Measurements from ENCODE around the gene EGFL8. TPM values are rescaled to one million over a fixed set of nuclear protein-coding genes. Genes with fewer than 3 reads are reported as not detected.

The EGFL8 gene
- total RNA-seq, 1 experiment from 2014 or later, result 11.1 TPM

- in situ Hi-C loops (cut with HindIII; ENCODE audit: low pct_unique_long_range_greater_than_20kb, low sequenced_read_pairs), result no loop called here
- Histone ChIP-seq H3K36me3 (ENCODE audit: control insufficient read depth, insufficient read depth, low read length) (0 out of 2 replicates have a peak, but pooled peaks cover 4% of the 10 kb centered on the region), H3K27ac (ENCODE audit: low read length) (no peak overlapping the region), H3K4me3 (ENCODE audit: low read depth in 2 of 2, low read length in 2 of 2) (no peak overlapping the region), H3K4me1 (ENCODE audit: control insufficient read depth, insufficient read depth, low read length) (peaks cover 18% of the 10 kb centered on the region), H3K9me3 (ENCODE audit: control insufficient read depth, insufficient read depth, low read depth, low read length) (no peaks in the 10 kb centered on the region), H3K27me3 (ENCODE audit: control insufficient read depth, insufficient read depth, low read length) (no peaks in the 10 kb centered on the region)
- ChIA-PET POLR2A (no interaction called here), CTCF (no interaction called here)
- intact Hi-C loops (cut with micrococcal nuclease; ENCODE audit: unreplicated experiment), result no loop called here
- no peak for TF ChIP-seq SIN3A (IDR thresholded peaks at IDR 0.05; ENCODE audit: borderline replicate concordance, insufficient read depth, low read depth, low read length)
- no peak for TF ChIP-seq TCF7L2 (IDR thresholded peaks at IDR 0.05; ENCODE audit: low read depth, low read length)
- TF ChIP-seq POLR2AphosphoS5 (IDR thresholded peaks at IDR 0.05; ENCODE audit: low read depth, low read length), result no peak
- no TSS peak for BruUV-seq (replicated peaks)
- no peak for ATAC-seq
- no peak for DNase-seq (ENCODE audit: low read depth, low spot score)
Measured at GRCh38 chr6:32170294-32170693, 5.9 kb downstream of the EGFL8 start.

DNA sequence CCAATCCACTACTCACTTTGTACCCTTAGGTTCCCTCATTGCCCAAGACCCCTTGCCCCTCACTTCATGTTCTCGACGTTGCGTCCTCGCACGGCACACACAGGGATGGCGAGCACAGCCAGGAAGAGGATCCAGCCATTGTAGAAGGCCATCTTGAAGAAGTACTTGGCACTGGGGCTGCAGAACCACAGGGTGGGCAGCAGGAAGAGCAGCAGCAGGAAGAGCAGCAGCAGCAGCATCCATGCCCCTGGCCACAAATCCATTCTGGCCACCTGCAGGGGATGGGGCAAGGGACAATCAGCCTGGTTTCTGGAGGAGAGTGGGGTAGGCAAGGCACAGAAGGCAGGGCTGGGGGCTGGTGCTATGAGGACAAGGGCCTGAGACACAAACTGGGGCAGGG lies 6.8 kb downstream of the EGFL8 start:
- Histone ChIP-seq H3K4me3 (ENCODE audit: low read depth in 2 of 2, low read length in 2 of 2) (no peak overlapping the region), H3K27me3 (ENCODE audit: control insufficient read depth, insufficient read depth, low read length) (no peaks in the 10 kb centered on the region), H3K9me3 (ENCODE audit: control insufficient read depth, insufficient read depth, low read depth, low read length) (no peaks in the 10 kb centered on the region), H3K36me3 (ENCODE audit: control insufficient read depth, insufficient read depth, low read length) (0 out of 2 replicates have a peak, but pooled peaks cover 4% of the 10 kb centered on the region), H3K27ac (ENCODE audit: low read length) (no peak overlapping the region), H3K4me1 (ENCODE audit: control insufficient read depth, insufficient read depth, low read length) (peaks cover 21% of the 10 kb centered on the region)
- DNase-seq (ENCODE audit: low read depth, low spot score) (no peak), ATAC-seq (no peak)
- POLR2A ChIA-PET, result no interaction called here
- intact Hi-C loops (cut with micrococcal nuclease; ENCODE audit: unreplicated experiment) (no loop called here), in situ Hi-C loops (cut with HindIII; ENCODE audit: low pct_unique_long_range_greater_than_20kb, low sequenced_read_pairs) (no loop called here)
- CTCF ChIA-PET, result no interaction called here
- no peak for TF ChIP-seq SIN3A (IDR thresholded peaks at IDR 0.05; ENCODE audit: borderline replicate concordance, insufficient read depth, low read depth, low read length)
- BruUV-seq (replicated peaks), result no TSS peak

DNA sequence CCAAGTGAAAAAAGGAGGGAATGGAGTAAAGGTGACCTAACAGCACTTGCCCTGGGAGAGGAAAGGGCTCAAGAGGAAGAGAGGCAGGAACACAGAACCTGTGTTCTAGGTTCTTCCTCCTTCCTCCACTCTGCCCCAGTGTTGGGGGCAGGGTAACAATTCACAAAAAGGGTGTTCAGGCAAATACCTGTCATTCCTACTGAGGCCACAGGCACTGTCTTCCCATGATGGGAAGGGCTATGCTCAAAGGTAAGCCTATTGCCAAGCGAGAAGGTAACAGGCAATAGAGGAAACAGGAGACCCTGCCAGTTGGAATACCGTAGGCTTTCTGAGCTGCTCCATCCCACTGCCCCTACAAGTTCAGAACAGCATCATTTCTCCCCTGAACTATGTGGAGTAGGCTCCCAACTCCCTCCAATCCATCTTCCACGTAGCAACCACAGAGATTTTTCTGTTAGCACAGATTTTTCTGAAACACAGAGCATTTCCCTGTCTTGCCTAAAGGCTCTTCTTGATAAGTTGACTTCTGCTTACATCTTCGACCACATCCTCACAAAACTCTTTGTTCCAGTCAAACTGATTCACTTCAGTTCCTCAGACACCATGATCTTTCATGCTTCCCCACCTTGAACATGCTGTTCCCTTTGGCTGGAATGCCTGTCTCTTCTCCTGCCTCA lies 8.8 kb downstream of the EGFL8 start:
- no peak overlapping the region for H3K27ac ChIP-seq (ENCODE audit: low read length)
- DNase-seq (ENCODE audit: low read depth, low spot score) (no peak), ATAC-seq (no peak)
- 0 out of 2 replicates have a peak, but pooled peaks cover 4% of the 10 kb centered on the region for H3K36me3 ChIP-seq (ENCODE audit: control insufficient read depth, insufficient read depth, low read length)
- H3K4me3 ChIP-seq (ENCODE audit: low read depth in 2 of 2, low read length in 2 of 2), result no peak overlapping the region
- H3K4me1 ChIP-seq (ENCODE audit: control insufficient read depth, insufficient read depth, low read length), result peaks cover 32% of the 10 kb centered on the region
- no TSS peak for BruUV-seq (replicated peaks)
- ChIA-PET POLR2A (no interaction called here), CTCF (no interaction called here)
- no peaks in the 10 kb centered on the region for H3K9me3 ChIP-seq (ENCODE audit: control insufficient read depth, insufficient read depth, low read depth, low read length)
- no peak for TF ChIP-seq SIN3A (IDR thresholded peaks at IDR 0.05; ENCODE audit: borderline replicate concordance, insufficient read depth, low read depth, low read length)
- no peak for TF ChIP-seq POLR2AphosphoS5 (IDR thresholded peaks at IDR 0.05; ENCODE audit: low read depth, low read length)
- TF ChIP-seq, protein P1, sequence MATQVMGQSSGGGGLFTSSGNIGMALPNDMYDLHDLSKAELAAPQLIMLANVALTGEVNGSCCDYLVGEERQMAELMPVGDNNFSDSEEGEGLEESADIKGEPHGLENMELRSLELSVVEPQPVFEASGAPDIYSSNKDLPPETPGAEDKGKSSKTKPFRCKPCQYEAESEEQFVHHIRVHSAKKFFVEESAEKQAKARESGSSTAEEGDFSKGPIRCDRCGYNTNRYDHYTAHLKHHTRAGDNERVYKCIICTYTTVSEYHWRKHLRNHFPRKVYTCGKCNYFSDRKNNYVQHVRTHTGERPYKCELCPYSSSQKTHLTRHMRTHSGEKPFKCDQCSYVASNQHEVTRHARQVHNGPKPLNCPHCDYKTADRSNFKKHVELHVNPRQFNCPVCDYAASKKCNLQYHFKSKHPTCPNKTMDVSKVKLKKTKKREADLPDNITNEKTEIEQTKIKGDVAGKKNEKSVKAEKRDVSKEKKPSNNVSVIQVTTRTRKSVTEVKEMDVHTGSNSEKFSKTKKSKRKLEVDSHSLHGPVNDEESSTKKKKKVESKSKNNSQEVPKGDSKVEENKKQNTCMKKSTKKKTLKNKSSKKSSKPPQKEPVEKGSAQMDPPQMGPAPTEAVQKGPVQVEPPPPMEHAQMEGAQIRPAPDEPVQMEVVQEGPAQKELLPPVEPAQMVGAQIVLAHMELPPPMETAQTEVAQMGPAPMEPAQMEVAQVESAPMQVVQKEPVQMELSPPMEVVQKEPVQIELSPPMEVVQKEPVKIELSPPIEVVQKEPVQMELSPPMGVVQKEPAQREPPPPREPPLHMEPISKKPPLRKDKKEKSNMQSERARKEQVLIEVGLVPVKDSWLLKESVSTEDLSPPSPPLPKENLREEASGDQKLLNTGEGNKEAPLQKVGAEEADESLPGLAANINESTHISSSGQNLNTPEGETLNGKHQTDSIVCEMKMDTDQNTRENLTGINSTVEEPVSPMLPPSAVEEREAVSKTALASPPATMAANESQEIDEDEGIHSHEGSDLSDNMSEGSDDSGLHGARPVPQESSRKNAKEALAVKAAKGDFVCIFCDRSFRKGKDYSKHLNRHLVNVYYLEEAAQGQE (IDR thresholded peaks at IDR 0.05; ENCODE audit: insufficient read depth in 1 of 2, low read depth in 2 of 2, low read length in 1 of 2), result no peak
- TF ChIP-seq, protein P2, sequence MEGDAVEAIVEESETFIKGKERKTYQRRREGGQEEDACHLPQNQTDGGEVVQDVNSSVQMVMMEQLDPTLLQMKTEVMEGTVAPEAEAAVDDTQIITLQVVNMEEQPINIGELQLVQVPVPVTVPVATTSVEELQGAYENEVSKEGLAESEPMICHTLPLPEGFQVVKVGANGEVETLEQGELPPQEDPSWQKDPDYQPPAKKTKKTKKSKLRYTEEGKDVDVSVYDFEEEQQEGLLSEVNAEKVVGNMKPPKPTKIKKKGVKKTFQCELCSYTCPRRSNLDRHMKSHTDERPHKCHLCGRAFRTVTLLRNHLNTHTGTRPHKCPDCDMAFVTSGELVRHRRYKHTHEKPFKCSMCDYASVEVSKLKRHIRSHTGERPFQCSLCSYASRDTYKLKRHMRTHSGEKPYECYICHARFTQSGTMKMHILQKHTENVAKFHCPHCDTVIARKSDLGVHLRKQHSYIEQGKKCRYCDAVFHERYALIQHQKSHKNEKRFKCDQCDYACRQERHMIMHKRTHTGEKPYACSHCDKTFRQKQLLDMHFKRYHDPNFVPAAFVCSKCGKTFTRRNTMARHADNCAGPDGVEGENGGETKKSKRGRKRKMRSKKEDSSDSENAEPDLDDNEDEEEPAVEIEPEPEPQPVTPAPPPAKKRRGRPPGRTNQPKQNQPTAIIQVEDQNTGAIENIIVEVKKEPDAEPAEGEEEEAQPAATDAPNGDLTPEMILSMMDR (IDR thresholded peaks at IDR 0.05), result no peak
- no peak for TF ChIP-seq TCF7L2 (IDR thresholded peaks at IDR 0.05; ENCODE audit: low read depth, low read length)
- intact Hi-C loops (cut with micrococcal nuclease; ENCODE audit: unreplicated experiment), result no loop called here
- no peaks in the 10 kb centered on the region for H3K27me3 ChIP-seq (ENCODE audit: control insufficient read depth, insufficient read depth, low read length)
- in situ Hi-C loops (cut with HindIII; ENCODE audit: low pct_unique_long_range_greater_than_20kb, low sequenced_read_pairs), result no loop called here
